GM12878 (cell line): ENCODE measurements around the gene AKR1A1. TPM values are rescaled to one million over a fixed set of nuclear protein-coding genes. Genes with fewer than 3 reads are reported as not detected.

Source experiments
- CBX3 ChIP-seq: fragments of 200-600 bp; sonication (generic); IDR thresholded peaks from 2 replicates; pipeline ENCODE4 v1.6.1; 2016; ENCODE audit warnings: low read depth, borderline replicate concordance
- CEBPZ ChIP-seq: fragments of 150-350 bp; IDR thresholded peaks from 2 replicates; pipeline ENCODE4 v1.6.1; 2016; ENCODE audit warnings: low read depth, low read length
- EZH2 ChIP-seq: IDR thresholded peaks from 2 replicates; pipeline ENCODE4 v1.6.1; 2012; ENCODE audit warnings: low read depth, mild to moderate bottlenecking, control low read depth, inconsistent platforms, low read length, borderline replicate concordance; ENCODE audit not compliant: control insufficient read depth
- FOXM1 ChIP-seq: IDR thresholded peaks from 2 replicates; pipeline ENCODE4 v1.6.1; 2012; ENCODE audit warnings: low read depth, mild to moderate bottlenecking, inconsistent platforms, low read length, moderate library complexity
- GATAD2B ChIP-seq: fragments of 450-650 bp; conservative IDR thresholded peaks from 2 replicates; pipeline ENCODE4 v1.6.1; 2017; ENCODE audit warnings: low read depth, mild to moderate bottlenecking, moderate library complexity
- IRF4 ChIP-seq: IDR thresholded peaks from 2 replicates; pipeline ENCODE4 v1.6.1; 2011; ENCODE audit warnings: low read depth, low read length
- MYC ChIP-seq: IDR thresholded peaks from 2 replicates; pipeline ENCODE4 v1.6.1; 2011; ENCODE audit warnings: mild to moderate bottlenecking, low read length, moderate library complexity, inconsistent platforms; ENCODE audit not compliant: insufficient read depth, insufficient replicate concordance, insufficient read length, severe bottlenecking
- POLR2A ChIP-seq: IDR thresholded peaks from 2 replicates; pipeline ENCODE4 v1.6.1; 2011; ENCODE audit warnings: low read depth, mild to moderate bottlenecking, low read length
- POLR2AphosphoS2 ChIP-seq: IDR thresholded peaks from 2 replicates; pipeline ENCODE4 v1.6.1; 2011; ENCODE audit warnings: low read depth, mild to moderate bottlenecking, low read length, improper control_type of control experiment, moderate library complexity
- POLR2AphosphoS5 ChIP-seq: IDR thresholded peaks from 2 replicates; pipeline ENCODE4 v1.6.1; 2011; ENCODE audit warnings: mild to moderate bottlenecking, low read length, inconsistent platforms
- RB1 ChIP-seq: fragments of 450-650 bp; formaldehyde crosslinking; IDR thresholded peaks from 2 replicates; pipeline ENCODE4 v1.6.1; 2017; ENCODE audit warnings: mild to moderate bottlenecking, borderline replicate concordance
- RUNX3 ChIP-seq: IDR thresholded peaks from 2 replicates; pipeline ENCODE4 v1.6.1; 2012; ENCODE audit warnings: low read length, inconsistent platforms
- SP1 ChIP-seq: IDR thresholded peaks from one replicate; pipeline ENCODE4 v1.6.1; 2011; ENCODE audit warnings: low read depth, low read length
- SREBF1 ChIP-seq: IDR thresholded peaks from 2 replicates; pipeline ENCODE4 v1.6.1; 2012; ENCODE audit warnings: mild to moderate bottlenecking, low read length
- SREBF2 ChIP-seq: IDR thresholded peaks from 2 replicates; pipeline ENCODE4 v1.6.1; 2012; ENCODE audit warnings: mild to moderate bottlenecking, low read length
- ZBTB11 ChIP-seq: fragments of 450-650 bp; formaldehyde crosslinking; IDR thresholded peaks from 2 replicates; pipeline ENCODE4 v1.5.0; 2022; ENCODE audit warnings: mild to moderate bottlenecking, missing genetic modification characterization
- ZNF274 ChIP-seq: IDR thresholded peaks from one replicate; pipeline ENCODE4 v1.8.0; 2011; ENCODE audit not compliant: insufficient read length, insufficient read depth
- polyA plus RNA-seq, 11 experiments: library from polyadenylated mRNA; depleted of rRNA in 4 of 11; unstranded in 6 of 11; stranded (reverse) in 5 of 11; fragments of >200 nt; fragmentation: Nextera tagmentation in 4 of 11; fragmentation: Illumina TruSeq in 1 of 11; extraction: Ambion mirVana in 4 of 11; extraction: Trizol in 1 of 11; gene quantifications; 1 replicate in 1 of 11; 2 replicates in 10 of 11; pipeline versions ENCODE4 v1.2.1 to v1.2.3, GENCODE V29; 2011 to 2016; ENCODE audit warnings: inconsistent platforms in 2 of 11, missing spikeins in 2 of 11, low read depth in 1 of 11
- total RNA-seq, 4 experiments: library from RNA; depleted of rRNA in 3 of 4; stranded (reverse); fragments of >200 nt in 3 of 4; fragmentation: Illumina TruSeq in 1 of 4; extraction: Trizol in 1 of 4; gene quantifications; 2 replicates each; pipeline versions ENCODE4 v1.2.1 to v1.2.3, GENCODE V29; 2013 to 2021
- TF ChIP-seq, protein P1 (sequence below): fragments of 450-650 bp; IDR thresholded peaks from 2 replicates; pipeline ENCODE4 v1.6.1; 2017; ENCODE audit warnings: antibody characterized with exemption, mild to moderate bottlenecking, moderate library complexity
- TF ChIP-seq, protein P2 (sequence below): fragments of 450-650 bp; IDR thresholded peaks from 2 replicates; pipeline ENCODE4 v1.6.1; 2017; ENCODE audit warnings: low read depth, mild to moderate bottlenecking, moderate library complexity

Gene AKR1A1
- total and polyA plus RNA-seq, 10 of the 15 experiments (the other 5 are each of a cell fraction or from before 2014, with no cell fraction given) = 187 to 335 (median 241) TPM

GRCh38 chr1:45543581-45544417 lies 6.8 kb upstream of the AKR1A1 start (continued):
- TF ChIP-seq GATAD2B (peak; percentile 68), POLR2AphosphoS2 (no peak), ZBTB11 (CRISPR knock-in tag) (no peak), EZH2 (no peak), ZNF274 (no peak), SREBF1 (no peak), CEBPZ (no peak), IRF4 (peak; percentile 82), RB1 (no peak), MYC (no peak), FOXM1 (peak; percentile 95), POLR2AphosphoS5 (no peak), CBX3 (no peak), SP1 (peak; percentile 49), POLR2A (0 out of 2 replicates have a peak, but pooled peaks have one; percentile 29), RUNX3 (peak; percentile 97), SREBF2 (no peak)
- TF ChIP-seq, protein P1, sequence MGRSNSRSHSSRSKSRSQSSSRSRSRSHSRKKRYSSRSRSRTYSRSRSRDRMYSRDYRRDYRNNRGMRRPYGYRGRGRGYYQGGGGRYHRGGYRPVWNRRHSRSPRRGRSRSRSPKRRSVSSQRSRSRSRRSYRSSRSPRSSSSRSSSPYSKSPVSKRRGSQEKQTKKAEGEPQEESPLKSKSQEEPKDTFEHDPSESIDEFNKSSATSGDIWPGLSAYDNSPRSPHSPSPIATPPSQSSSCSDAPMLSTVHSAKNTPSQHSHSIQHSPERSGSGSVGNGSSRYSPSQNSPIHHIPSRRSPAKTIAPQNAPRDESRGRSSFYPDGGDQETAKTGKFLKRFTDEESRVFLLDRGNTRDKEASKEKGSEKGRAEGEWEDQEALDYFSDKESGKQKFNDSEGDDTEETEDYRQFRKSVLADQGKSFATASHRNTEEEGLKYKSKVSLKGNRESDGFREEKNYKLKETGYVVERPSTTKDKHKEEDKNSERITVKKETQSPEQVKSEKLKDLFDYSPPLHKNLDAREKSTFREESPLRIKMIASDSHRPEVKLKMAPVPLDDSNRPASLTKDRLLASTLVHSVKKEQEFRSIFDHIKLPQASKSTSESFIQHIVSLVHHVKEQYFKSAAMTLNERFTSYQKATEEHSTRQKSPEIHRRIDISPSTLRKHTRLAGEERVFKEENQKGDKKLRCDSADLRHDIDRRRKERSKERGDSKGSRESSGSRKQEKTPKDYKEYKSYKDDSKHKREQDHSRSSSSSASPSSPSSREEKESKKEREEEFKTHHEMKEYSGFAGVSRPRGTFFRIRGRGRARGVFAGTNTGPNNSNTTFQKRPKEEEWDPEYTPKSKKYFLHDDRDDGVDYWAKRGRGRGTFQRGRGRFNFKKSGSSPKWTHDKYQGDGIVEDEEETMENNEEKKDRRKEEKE = no peak
- TF ChIP-seq, protein P2, sequence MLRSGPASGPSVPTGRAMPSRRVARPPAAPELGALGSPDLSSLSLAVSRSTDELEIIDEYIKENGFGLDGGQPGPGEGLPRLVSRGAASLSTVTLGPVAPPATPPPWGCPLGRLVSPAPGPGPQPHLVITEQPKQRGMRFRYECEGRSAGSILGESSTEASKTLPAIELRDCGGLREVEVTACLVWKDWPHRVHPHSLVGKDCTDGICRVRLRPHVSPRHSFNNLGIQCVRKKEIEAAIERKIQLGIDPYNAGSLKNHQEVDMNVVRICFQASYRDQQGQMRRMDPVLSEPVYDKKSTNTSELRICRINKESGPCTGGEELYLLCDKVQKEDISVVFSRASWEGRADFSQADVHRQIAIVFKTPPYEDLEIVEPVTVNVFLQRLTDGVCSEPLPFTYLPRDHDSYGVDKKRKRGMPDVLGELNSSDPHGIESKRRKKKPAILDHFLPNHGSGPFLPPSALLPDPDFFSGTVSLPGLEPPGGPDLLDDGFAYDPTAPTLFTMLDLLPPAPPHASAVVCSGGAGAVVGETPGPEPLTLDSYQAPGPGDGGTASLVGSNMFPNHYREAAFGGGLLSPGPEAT = peak; percentile 98
